ENCODE data around the gene PAWR.

Gene PAWR, protein sequence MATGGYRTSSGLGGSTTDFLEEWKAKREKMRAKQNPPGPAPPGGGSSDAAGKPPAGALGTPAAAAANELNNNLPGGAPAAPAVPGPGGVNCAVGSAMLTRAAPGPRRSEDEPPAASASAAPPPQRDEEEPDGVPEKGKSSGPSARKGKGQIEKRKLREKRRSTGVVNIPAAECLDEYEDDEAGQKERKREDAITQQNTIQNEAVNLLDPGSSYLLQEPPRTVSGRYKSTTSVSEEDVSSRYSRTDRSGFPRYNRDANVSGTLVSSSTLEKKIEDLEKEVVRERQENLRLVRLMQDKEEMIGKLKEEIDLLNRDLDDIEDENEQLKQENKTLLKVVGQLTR

DNA sequence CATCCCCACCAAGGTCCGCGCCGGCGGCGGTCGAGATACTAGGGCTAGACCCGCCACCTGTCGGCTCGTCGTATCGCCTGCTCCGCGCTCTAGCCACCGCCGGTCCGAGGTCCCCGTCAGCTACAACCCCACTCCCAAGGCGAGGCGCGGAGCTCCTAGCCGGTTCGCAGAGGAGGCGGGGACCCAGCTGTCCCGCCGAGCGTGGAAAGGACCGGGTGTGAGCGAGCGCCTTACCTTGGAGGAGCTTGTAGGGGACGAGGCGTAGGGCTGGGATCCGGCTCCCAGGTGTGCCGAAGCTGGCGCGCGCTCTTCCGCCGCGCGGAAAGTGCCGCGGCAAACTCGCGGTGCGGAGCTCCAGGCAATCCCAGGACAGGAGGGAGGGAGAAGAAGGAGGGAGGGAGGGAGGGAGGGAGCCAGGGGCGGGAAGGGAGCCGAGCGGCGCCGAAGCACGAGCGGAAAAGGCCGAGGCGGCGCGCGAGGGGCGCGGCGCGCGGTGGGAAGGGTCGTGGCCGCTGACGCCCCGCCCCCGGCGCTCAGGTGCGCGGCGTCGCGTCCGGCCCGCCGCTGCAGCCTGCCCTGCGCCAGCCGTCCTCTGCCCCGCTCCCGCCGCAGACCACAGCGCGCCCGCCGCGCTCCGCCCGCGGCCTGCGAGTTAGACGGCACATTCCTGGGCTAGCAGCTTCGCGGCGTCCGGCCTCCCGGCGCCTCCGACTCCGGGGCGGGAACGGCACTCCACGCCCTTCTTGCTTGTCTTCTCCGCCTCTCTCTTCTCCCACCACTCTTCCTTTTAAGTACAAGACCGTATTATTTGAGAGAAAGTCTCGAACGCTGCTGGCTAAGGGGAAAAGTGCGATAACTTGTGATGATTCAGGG is at the start of gene PAWR:
TSS of gene PAWR (minus strand) at position 327 of the 873 bp plus-strand sequence. CDS start 720 bp downstream, outside the sequence.
- peak; percentile 45 for DNase-seq

DNA sequence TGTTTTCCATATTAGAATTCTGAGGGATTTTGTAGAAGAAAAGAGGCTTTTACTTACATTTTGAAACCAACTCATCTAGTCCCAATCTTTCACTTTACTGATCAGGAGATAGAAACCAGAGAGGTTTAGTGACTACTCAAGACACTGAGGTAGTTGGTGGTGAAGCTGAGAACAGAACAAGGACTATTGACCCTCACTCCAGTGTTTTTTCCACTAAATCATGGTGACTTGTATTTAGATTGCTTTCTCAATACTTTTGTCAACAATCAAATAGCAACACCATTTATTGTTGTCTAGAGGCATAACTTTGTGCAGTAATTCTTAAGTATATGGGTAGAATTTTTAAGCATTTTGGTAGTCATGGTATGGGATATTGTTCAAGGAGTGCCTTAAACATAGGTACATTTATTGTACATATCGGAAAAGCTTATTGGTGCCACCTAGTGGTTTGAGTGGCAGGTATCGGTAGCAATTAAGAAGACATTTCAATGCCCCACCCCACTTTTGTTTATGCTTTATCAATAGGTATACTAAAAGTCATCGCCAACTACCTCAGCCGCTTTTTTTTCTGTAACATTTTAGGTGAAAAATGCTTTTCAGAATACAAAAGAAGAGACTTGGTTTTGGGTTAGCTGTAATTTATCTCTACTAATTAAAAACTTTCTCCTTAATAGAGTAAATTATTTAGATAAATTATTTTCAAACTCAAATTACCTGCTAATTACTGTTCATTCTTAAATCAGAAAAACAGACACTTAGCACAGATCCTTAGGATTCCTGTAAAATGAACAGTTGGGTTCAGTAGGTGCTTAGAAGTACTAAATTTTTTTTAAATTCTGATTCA is 47.3 kb upstream of the PAWR start:
- no peak for DNase-seq

DNA sequence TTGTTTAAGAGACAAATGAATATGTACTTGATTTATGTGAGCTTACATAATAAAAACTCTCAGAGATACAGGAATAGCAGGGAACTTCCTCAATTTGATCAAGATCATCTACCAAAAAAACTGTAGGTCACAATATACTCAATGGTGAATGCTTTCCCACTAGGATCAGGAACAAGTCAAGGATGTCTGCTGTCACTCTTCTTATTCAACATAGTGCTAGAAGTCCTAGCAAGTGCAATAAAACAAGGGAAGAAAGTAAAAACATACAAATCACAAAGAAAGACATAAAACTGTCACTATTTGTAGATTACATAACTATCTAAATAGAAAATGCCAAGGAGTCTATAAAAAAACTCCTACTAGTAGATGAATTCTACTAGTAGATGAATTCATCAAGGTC is 41.9 kb upstream of the PAWR start:
- no peak for DNase-seq

DNA sequence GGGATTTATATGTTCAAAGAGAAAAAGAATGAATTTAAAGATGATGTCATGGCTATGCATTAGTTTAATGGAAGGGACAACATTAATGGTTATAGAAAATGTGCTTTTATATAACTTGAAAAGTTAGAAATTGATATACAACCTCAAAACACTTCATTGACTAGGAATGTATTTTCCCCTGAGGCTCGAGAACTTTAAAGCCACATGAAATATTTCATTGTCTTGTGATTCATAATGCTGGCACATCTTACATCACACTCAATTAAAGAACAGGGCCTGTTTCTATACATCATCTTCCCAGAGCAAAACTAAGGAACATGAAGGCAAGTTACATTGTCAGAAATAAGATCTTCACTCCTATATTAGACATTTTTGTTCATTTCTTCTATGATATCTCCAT is 35.2 kb upstream of the PAWR start:
- no peak for DNase-seq

DNA sequence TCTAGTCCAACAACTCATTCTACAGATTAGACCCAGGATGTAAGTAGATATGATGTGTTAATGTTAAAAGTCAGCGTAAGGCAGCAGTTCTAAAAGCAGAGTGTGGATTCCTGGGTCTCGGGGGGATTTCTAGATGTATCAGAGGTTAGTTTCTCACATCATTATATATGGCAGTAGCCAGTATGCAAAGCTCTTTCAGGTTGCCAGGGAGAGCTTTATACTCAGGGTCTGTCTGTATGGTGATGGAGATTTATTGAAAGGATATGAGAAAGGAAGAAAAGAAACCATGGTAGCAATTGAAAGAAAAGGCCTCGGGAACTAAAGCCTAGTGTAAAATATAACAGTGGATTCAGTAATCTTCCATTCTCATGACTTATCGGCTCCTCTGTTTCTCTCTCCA is 26.2 kb upstream of the PAWR start:
- no peak for DNase-seq

DNA sequence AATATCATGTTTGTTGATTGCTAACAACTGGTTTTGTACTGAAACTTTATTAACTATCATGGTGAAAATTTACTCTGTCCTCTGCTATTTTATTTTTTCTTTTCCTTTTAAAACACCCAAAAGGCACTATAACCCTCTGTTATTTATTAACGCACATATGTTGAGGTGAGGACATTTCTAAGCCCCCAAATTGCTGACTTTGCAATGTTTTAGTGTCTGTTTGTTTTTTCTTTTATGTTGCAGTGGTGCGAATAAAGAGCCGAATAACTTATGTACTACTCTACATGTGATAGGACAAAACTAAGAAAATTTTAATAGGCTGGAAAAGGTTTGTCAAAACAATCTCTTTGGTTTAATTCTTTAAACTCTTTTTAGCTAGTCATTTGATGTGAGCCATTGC is 24.5 kb upstream of the PAWR start:
- DNase-seq, result no peak

DNA sequence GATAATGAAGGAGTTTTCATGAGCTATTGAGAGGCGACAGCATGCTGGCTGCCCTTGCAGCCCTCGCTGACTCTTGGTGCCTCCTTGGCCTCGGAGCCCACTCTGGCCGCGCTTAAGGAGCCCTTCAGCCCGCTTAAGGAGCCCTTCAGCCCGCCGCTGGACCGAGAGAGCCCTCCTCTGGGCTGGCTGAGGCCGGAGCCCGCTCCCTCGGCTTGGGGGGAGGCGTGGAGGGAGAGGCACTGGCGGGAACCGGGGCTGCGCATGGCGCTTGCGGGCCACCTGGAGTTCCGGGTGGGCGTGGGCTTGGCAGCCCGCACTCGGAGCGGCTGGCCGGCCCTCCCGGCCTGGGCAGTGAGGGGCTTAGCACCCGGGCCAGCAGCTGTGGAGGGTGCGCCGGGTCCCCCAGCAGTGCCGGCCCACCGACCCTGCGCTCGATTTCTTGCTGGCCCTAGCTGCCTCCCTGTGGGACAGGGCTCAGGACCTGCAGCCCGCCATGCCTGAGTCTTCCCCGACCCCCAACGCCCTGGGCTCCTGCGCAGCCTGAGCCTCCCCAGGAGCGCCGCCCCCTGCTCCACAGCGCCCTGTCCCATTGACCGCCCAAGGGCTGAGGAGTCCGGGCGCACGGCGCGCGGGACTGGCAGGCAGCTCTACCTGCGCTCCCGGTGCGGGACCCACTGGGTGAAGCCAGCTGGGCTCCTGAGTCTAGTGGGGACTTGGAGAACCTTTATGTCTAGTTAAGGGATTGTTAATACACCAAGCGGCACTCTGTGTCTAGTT is 20.1 kb upstream of the PAWR start:
- no peak for DNase-seq

DNA sequence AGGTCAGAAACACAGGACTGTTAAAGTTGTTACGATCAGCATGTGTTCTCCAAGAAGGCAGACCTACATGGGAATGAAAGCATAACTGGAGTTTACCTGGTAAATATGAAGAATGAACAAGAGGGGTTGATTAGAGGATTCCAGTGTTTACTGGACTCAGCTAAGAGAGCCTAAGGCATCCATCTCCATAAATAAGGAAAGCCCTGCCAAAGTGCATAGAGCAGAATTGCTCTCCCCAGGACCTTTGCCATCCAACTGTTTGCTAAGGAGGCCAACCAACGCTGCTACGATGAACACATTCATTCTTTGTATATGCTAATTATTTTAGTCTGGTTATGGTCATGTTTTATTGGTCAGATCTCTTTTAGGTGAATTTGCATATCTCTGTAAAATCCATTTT is 17.1 kb upstream of the PAWR start:
- no peak for DNase-seq

DNA sequence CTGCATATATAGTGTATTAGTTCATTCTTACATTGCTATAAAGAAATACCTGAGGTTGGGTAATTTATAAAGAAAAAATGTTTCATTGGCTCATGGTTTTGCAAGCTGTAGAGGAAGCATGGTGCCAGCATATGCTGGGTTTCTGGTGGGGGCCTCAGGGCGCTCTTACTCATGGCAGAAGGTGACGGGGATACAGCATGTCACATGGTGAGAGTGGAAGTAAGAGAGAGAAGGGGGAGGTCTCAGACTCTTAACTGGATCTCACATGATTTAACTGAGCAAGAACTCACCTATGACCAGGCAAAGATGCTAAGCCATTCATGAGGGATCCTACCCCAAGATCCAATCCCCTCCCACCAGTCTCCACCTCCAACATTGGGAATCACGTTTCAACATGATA is 15.9 kb upstream of the PAWR start:
- DNase-seq, result no peak

DNA sequence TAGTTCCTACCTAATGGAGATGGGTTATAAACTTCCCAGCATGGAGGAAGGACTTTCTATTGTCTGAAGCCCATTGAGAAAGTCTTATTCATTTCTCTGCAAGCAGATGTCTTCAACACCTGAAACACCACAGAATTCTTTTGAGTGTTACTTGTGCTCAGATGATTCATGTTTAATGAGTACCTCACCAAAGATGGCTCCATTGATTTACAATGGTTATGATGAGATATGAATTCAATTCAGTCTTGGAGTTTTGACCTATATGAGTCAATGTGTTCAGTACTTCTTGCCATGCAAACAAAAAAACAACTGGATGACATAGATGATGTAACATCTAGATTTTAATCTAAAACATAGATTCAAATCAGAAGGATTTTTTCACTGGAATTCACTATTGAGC is 15.4 kb upstream of the PAWR start:
- DNase-seq, result no peak

DNA sequence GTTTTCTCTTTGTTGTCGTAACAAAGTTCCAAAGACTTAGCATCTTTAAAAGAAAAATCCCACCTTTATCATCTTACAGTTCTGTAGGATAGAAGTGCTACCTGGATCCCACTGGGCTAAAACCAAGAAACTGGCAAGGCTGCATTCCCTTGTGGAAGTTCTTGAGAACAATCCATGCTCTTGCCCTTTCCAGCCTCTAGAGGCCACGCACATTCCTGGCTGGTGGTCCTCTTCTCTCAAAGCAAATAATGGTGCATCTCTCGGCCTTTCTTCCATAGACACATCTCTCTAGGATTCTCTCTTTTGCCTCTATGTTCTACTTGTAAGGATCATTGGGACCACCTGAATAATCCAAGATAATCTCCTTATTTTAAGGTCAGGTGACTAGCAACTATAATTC is 8.2 kb upstream of the PAWR start:
- no peak for DNase-seq

DNA sequence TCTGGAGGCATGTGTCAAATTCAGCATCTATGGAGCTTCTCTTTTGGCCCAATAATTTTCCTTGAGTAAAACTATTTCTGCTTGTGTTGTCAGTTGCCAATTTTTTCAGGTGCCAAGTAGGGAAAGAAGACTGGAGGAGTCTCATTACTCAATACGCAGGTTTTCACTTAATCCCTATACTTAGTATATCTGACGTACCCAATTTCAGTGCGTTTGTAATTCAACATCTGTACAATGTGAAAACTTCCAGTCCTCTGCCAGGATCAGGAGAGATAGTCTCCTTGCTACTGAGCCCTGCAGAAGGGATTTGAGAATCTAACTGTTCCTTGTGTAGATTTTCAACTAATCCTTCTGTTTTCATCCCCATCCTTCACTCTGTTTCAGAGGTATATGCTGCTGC is 5.7 kb upstream of the PAWR start:
- DNase-seq, result no peak

DNA sequence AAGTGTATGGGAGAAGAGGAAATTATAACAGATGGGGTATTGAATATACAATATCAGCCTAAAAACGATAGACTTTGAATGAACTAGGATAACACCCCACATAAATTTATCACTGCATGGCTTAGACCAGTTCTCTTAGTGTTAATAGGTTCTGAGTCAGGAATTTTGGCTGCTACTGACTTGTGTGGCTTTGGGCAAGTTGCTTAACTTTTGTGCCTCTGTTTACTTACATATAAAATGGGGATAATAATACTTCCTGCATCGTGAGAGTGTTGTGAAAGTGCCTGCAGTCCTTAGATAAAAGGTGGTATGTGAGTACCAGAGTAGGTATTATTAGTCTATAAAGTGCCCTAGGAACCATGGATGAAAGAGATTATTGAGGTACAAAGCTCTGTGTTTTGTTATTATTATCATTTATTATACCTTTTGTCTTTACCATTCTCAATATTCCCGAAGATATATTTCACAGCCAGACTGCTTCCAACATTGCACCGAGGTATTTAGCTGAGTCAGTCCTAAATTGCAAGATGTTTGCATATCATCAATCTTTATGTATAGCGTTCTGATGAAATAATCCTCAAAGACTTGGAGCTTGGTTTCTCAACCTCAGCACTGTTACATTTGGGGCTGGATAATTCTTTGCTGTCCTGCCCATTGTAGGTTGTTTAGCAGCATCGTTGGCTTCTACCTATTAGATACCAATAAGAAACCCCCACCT is 2.3 kb upstream of the PAWR start:
- no peak for DNase-seq

DNA sequence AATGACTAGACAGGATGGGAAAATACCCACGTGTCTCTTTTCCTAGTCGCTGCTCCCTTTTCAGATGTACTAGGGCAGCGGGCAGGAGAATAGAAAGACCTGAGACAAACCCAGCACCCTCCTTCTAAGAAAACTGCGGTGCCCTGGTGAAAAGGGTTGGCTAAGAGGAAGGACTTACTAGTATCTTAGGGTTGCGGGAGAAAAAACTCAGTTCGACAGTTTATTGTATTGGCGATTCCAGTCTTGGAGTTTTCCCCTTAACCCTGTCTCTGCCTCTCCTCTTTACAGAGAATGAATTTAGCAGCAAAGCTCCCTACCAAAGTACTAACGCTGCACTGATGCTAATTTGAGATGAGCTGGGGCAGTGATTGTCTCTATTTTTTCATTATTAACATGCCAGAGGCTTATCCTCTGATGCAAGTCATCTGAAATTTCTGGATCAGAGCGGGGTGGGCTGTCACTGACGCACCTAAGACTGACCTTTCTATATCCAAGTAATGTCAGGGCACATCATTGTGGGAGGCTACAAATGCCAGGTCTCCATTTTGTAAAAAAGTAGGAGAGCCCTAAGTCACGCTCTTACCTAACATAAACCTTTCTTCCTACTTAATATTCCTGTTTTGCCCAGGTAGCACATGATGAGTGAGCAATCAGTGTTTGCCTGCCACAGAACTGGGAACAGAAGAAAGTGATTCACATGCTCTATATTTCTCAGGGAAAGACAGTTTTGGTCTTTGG is 916 bp upstream of the PAWR start:
- DNase-seq, result no peak

DNA sequence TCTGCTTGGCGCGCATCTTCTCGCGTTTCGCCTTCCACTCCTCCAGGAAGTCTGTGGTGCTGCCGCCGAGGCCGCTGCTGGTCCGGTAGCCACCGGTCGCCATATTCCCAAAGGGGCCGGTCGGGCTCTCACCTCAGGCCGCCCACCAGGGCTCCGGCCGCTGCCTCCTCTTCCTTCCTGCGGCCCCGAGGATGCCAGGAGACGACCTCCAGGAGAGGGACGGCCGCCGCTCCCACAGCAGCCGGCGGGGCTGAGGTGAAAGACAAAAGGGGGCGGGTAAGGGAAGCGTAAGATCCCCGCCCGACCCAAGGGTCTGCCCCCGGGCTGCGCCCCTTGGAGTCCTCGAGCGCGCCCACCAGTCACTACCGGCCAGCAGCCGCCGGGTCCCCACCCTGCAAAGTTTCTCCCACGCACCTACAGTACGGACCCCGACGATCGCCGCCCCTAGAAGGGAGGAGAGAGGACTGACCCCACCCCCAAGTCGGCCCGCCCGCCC is 574 bp downstream of the PAWR start:
- peak; percentile 21 for DNase-seq

DNA sequence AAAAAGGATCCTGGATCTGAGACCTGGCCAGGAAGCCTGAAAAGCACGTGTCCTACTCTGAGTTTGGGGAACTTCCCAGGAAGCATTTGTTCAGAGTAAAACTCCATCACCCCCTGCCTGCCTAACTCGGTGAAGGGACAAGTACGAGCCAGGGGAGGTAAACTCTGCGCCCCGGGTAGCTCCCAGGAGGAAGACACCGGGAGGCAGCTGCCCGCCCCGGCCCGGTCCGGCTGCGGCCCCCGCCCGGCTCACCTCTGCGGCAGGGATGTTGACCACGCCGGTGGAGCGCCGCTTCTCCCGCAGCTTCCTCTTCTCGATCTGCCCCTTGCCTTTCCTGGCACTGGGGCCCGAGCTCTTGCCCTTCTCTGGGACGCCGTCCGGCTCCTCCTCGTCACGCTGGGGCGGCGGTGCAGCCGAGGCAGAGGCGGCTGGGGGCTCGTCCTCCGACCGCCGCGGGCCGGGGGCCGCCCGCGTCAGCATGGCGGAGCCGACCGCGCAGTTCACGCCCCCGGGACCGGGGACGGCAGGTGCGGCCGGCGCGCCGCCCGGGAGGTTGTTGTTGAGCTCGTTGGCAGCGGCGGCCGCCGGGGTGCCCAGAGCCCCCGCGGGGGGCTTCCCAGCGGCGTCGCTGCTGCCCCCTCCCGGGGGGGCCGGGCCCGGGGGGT is 1.2 kb downstream of the PAWR start:
- DNase-seq, result peak; percentile 29

DNA sequence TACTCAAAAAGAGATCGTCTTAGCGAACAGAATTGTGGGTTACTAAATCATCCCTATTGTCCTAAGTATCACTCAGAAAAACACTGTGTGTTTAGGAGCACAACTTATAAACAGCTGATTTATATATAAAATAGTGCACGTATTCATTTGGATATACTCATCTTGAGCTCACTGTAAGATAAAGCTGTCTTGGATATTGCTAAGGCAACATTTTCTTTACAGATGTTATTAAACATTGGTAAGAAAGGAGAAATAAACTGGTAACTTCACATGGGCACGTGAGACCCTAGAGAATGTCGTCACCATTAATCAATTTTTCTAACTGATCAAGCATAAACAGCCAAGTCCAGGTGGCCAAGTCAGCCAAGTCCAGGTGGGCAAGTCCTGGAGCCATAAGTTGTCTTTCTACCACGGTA is 1.7 kb downstream of the PAWR start:
- DNase-seq, result no peak

DNA sequence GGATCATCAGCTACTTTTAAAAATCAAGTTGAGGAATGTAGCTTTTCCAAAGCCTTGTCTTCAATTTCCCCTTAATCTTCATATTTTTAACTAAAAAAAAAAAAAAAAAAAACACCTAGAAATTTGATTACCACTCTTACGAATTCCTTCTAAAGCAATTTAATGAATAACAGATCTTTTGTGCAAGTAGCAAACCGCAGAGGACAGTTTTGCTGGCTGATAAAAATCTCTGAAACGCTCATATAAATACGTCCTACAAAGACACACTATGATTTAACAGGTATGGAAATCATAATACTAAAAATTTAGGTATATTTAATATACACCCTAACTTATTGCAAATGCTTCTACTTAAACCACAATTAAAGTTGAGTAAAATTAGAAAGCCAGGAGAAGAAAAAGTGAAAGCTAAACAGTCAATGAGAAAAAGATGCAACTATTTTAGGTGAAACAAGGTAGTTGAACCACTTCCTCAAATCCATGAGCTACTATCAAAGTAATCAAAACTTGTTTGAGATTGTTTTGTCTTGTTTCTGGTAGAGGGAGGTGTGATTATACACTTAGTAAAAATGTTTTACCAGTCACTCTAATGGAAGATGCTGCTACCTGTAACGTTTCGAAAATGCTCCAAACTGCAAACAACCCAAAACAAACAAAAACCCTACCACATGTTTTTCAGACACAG is 2.2 kb downstream of the PAWR start:
- DNase-seq, result no peak

DNA sequence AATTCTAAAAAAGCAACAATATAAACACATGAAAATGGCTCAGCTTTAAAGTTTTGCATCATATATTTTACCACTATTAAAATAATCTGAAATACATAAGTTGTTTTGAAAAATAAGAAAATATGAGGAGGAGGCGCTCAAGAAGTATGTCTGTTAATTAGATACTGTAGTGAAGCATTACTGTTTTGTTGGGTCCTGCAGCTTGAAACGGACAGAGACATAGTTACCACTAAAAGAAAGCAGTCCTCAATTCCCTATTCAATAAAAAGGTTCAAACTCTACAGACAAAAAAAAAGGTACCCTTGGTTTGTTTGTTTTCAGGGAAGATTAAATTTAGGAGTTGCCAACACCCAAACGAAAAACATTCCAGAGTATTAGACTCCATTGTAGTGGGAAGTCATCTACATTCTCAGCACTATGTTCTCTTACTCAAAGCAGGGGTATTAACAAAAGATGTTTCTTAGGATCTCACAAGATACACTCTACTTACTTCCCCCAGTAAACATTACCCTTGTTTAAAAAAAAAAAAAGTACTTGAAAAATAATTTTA is 3.0 kb downstream of the PAWR start:
- no peak for DNase-seq
